ENCODE results near the gene SOD3.

The SOD3 gene, protein sequence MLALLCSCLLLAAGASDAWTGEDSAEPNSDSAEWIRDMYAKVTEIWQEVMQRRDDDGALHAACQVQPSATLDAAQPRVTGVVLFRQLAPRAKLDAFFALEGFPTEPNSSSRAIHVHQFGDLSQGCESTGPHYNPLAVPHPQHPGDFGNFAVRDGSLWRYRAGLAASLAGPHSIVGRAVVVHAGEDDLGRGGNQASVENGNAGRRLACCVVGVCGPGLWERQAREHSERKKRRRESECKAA

DNA sequence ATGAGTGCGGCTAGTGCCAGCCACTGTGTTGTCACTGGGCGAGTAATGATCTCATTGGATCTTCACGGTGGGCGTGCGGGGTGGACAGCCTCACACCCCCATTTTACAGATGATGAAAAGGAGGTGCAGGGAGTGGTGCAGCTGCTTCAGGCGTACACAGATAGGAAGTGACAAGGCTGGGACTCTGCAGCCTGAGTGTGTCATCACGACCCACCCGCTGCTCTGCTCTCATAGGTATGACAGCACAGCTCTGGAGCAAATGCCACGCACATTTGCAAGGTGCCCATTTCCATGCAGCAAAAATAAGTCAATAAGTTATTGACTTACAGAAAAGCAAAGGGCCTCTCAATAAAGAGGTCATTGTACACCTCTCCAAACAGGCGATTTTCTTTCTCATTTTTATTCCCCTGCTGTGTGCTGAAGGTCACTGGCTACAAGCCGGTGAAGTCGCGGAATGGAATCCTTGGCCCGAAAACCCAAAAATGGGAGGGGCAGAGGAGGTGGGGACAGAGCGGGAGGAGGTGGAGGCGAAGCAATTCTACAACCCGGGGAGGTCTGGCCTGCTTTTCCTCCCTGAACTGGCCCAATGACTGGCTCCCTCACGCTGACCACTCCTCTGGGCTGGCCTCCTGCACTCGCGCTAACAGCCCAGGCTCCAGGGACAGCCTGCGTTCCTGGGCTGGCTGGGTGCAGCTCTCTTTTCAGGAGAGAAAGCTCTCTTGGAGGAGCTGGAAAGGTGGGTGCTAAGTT, at the start of gene SOD3:
SOD3 (plus strand) TSS at position 658 of the 750 bp plus-strand sequence. CDS start 3,949 bp downstream, outside the sequence.
- Mint-ChIP-seq H3K9me3 (ENCODE audit: low read depth) (no peaks in the 10 kb centered on the region), H3K4me3 (no peak within 1 kb of the TSS), H3K36me3 (no peaks in the 10 kb centered on the region), H3K27ac (no peak within 1 kb of the TSS), H3K27me3 (peaks cover 22% of the 10 kb centered on the region), H3K4me1 (ENCODE audit: low read depth) (no peaks in the 10 kb centered on the region)

DNA sequence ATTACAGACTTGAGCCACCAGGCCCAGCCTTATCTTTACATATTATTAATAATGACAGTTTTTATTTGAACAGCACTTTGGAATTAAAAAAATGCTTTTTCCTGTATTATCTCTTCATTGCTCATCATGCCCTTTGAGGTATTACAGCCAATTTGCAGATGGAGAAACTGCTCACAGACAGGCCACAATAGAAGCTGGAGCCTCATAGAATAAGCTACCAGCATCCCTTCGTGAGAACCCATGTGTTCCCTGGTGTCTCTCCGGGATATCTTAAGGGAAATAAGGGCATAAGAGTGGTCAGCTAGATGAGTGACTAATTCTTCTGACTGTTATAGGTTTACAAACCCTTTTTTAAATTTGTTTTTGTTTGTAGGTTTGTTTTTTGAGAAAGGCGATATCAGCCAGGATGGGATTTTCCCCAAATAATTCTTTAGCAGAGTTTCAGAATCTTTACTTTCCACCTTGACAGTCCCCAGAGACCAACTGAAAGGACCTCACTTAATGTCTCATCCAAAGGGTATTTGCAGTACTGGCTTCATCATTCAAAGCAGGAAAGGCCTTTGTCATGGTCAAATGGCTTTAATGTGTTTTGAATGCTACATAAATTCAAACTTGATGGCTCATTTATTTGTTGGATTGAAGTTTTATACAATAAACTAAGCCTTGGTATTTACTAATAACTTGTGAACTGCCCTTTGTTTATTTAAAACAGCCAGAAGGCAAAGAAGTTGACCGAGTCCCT, 48.0 kb upstream of the SOD3 start:
- no peak overlapping the region for H3K27ac Mint-ChIP-seq
- no peak overlapping the region for H3K4me3 Mint-ChIP-seq
- H3K9me3 Mint-ChIP-seq (ENCODE audit: low read depth): no peaks in the 10 kb centered on the region
- no peaks in the 10 kb centered on the region for H3K4me1 Mint-ChIP-seq (ENCODE audit: low read depth)
- peaks cover 7% of the 10 kb centered on the region for H3K27me3 Mint-ChIP-seq
- H3K36me3 Mint-ChIP-seq: no peaks in the 10 kb centered on the region

DNA sequence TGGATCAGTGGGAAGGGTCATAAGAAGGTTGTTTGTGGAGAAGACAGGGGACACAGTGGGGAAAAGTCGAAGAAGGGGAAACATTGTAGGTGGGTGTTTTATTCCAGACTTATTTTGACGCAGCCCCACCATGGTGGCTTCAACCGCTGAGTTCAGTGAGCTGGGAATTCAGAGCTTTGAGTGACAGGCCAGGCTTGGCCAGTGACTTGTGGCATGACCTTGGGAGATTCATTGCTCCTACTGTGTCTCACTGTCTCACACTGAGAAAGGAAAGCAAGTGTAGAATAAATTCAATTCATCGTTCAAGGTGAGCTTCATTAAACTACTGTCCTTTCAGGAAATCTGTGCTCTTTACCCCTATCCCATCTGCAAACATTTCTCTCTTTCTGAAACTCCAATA, 47.4 kb upstream of the SOD3 start:
- H3K4me3 Mint-ChIP-seq: no peak overlapping the region
- no peaks in the 10 kb centered on the region for H3K9me3 Mint-ChIP-seq (ENCODE audit: low read depth)
- peaks cover 6% of the 10 kb centered on the region for H3K27me3 Mint-ChIP-seq
- H3K4me1 Mint-ChIP-seq (ENCODE audit: low read depth): no peaks in the 10 kb centered on the region
- H3K36me3 Mint-ChIP-seq: no peaks in the 10 kb centered on the region
- H3K27ac Mint-ChIP-seq: no peak overlapping the region

DNA sequence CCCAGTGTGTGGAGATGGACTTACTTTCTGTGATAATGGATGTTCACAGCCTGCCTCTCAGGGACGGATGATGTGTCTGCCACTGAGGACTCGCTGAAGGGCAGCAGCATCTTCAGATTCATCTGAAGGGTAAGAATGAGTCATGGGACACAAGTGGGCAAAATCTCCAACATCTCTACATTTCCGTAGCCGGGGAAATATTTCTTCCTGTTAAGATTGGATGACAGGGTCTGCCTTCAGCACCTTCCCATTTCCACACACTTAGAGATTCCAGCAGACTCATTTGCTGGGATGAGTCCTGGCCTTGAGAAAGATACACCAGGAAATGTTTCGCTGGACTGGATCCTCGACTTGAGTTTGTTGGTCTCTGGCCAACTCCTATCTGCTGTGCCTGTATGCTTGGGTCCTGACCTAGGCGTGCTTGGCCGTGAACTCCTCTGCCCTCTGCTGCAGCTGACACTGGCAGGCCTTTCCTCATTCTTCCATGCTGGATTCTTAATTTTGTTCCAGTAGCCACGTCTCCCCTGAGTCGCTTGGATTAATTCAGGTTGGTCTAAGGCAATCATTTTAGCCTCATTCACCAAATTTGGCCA, 46.5 kb upstream of the SOD3 start:
- H3K4me3 Mint-ChIP-seq: no peak overlapping the region
- no peak overlapping the region for H3K27ac Mint-ChIP-seq
- no peaks in the 10 kb centered on the region for H3K4me1 Mint-ChIP-seq (ENCODE audit: low read depth)
- H3K36me3 Mint-ChIP-seq: no peaks in the 10 kb centered on the region
- H3K9me3 Mint-ChIP-seq (ENCODE audit: low read depth): no peaks in the 10 kb centered on the region
- peaks cover 6% of the 10 kb centered on the region for H3K27me3 Mint-ChIP-seq

DNA sequence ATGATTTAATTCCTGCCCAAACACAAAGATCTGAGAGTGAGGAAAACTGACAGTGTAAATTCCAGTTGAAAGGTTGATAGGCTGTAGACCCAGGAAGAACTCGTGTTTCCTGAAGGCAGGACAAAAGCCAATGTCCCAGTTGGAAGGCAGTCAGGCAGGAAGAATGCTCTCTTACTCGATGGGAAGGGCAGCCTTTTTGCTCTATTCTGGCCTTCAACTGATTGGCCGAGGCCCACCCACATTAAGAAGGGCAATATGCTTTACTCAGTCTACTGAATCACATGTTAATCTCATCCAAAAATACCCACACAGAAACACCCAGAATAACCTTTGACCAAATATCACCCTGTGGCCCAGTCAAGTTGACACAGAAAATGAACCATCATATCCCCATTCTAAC, 45.3 kb upstream of the SOD3 start:
- peaks cover 6% of the 10 kb centered on the region for H3K27me3 Mint-ChIP-seq
- H3K4me1 Mint-ChIP-seq (ENCODE audit: low read depth): no peaks in the 10 kb centered on the region
- no peaks in the 10 kb centered on the region for H3K36me3 Mint-ChIP-seq
- no peak overlapping the region for H3K4me3 Mint-ChIP-seq
- H3K27ac Mint-ChIP-seq: no peak overlapping the region
- H3K9me3 Mint-ChIP-seq (ENCODE audit: low read depth): no peaks in the 10 kb centered on the region

DNA sequence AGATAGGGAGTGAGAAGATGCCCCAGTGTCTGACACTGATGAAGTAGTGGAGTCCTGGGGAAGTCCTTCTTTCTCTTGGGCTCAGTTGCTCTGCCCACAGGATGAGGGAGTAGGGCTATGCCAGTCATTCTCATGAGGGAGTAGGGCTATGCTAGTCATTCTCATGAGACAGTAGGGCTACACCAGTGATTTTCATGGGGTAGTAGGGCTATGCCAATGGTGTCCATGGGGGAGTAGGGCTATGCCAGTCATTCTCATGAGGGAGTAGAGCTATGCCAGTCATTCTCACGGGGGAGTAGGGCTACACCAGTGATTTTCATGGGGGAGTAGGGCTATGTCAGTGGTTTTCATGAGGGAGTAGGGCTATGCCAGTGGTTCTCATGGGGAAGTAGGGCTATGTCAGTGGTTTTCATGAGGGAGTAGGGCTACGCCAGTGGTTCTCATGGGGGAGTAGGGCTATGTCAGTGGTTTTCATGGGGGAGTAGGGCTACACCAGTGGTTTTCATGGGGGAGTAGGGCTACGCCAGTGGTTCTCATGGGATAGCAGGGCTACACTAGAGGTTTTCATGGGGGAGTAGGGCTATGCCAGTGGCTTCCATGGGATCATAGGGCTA, 43.3 kb upstream of the SOD3 start:
- H3K27ac Mint-ChIP-seq: no peak overlapping the region
- H3K27me3 Mint-ChIP-seq: peaks cover 6% of the 10 kb centered on the region
- H3K36me3 Mint-ChIP-seq: peaks cover 2% of the 10 kb centered on the region
- H3K9me3 Mint-ChIP-seq (ENCODE audit: low read depth): peaks cover 12% of the 10 kb centered on the region
- H3K4me1 Mint-ChIP-seq (ENCODE audit: low read depth): no peaks in the 10 kb centered on the region
- no peak overlapping the region for H3K4me3 Mint-ChIP-seq

DNA sequence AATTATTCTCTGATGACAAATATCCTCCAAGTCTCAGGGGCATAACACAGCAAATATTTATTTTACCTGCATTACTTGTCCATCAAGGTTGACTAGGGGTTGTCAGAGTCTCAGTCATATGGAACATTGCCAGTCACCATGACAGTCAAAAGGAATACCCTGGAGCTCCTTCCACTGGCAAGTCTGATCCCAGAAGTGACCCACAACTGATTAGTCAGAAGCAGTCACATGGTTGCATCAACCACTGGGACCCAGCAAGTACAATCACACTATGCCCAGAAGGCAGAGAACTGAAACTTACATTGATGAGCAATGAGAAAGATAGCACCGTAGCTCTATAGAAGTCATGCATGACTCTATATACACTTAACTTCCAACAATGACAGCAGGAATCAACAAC, 41.9 kb upstream of the SOD3 start:
- no peak overlapping the region for H3K4me3 Mint-ChIP-seq
- H3K9me3 Mint-ChIP-seq (ENCODE audit: low read depth): peaks cover 13% of the 10 kb centered on the region
- H3K27ac Mint-ChIP-seq: no peak overlapping the region
- H3K27me3 Mint-ChIP-seq: peaks cover 6% of the 10 kb centered on the region
- H3K36me3 Mint-ChIP-seq: peaks cover 2% of the 10 kb centered on the region
- no peaks in the 10 kb centered on the region for H3K4me1 Mint-ChIP-seq (ENCODE audit: low read depth)

DNA sequence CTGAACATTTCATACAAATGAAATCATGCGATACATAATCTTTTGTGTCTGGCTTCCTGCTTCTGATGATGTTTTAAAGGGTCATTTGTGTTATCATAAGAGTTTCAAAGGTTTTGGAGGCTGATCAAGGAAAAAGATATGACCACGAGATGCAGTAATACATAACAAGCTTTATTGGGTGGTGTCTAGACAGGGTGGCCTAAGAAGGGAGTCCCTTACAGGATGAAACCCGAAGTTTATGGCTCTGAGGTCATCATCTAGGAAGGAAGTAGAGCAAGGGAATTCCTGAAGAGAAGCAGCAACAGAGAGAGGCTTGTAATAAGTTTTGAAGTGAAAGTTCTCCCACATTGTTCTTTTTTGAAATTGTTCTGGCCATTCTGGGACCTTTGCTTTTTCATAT, 40.8 kb upstream of the SOD3 start:
- no peaks in the 10 kb centered on the region for H3K4me1 Mint-ChIP-seq (ENCODE audit: low read depth)
- H3K36me3 Mint-ChIP-seq: peaks cover 2% of the 10 kb centered on the region
- peaks cover 6% of the 10 kb centered on the region for H3K27me3 Mint-ChIP-seq
- H3K9me3 Mint-ChIP-seq (ENCODE audit: low read depth): peaks cover 13% of the 10 kb centered on the region
- no peak overlapping the region for H3K4me3 Mint-ChIP-seq
- no peak overlapping the region for H3K27ac Mint-ChIP-seq

DNA sequence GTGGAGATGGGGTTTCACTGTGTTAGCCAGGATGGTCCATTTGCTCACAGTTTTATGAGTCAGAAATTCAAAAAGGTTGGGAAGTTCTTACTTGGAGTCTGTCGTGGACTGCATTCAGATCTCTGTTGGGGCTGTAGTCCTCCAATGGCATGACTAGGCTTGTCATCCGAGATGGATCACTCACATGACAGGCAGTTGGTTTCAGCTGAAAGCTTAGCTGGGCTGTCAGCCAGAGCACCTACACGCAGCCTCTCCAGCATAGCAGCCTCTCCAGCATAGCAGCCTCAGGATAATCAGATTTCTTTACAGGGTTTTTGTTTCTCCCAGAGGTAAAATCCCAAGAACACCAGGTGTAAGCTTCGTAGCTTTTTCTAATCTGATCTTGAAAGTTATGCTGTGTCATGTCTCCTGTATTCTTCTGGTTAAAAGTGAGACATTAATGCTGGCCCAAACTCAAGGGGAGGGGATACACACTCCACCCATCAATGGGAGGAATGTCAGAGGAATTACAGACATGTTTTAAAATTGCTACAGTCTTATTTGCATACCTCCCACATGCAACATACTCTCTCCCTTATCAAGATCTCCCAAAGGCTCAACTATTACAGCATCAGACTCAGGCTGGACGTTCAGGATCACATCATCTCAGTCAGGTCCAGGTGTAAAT, 31.6 kb upstream of the SOD3 start:
- Mint-ChIP-seq H3K4me3 (no peak overlapping the region), H3K27ac (no peak overlapping the region), H3K9me3 (ENCODE audit: low read depth) (no peaks in the 10 kb centered on the region), H3K4me1 (ENCODE audit: low read depth) (no peaks in the 10 kb centered on the region), H3K36me3 (no peaks in the 10 kb centered on the region), H3K27me3 (no peaks in the 10 kb centered on the region)

DNA sequence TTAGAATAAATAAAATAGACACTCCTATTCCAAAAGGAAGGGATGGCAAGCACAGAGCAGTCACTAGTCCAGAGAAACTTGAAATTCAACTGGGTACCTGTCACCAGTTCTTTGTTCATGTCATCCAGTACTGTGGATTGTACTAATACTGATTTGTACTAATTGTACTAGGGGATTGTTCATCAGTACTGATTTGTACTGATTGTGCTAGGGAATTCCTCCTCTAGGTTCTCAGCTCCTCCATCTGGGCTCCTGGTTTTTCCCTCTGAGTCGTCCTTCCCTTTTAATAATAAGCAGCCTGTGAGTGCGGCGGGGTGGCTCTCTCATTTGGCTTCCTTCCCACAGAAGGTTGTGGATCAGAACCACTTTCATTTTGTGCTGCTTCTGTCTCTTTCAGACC, 31.0 kb upstream of the SOD3 start:
- Mint-ChIP-seq H3K4me1 (ENCODE audit: low read depth) (no peaks in the 10 kb centered on the region), H3K4me3 (no peak overlapping the region)

DNA sequence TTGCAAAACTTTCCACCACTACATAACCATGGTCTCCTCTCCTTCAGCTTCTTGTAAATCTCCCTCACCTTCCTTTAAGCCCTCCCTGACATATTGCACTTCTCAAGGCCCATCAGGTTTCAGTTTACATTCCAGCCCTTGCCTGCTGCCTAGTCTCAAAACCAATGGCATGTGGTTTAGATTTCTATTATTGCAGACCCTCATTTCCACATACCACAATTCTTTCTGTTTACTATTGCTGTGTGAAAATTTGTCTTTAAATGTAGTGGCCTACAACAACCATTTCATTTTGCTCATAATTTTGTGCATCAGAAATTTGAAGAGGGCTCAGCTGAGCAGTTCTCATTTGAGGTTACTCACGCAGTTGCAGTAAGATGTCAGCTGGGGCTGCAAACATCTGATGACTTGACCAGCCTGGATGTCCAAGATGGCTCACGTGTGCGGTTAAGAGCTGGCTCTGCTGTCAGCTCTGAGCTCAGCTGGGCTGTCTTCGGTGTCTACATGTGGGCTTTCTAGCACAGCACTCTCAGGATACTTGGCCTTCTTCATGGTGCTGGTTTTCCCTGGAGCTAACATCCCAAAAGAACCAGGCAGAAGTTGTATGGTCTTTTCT, 29.9 kb upstream of the SOD3 start:
- Mint-ChIP-seq H3K27me3 (no peaks in the 10 kb centered on the region), H3K4me3 (no peak overlapping the region)

More for the DNA sequence above, 31.0 kb upstream of the SOD3 start:
- Mint-ChIP-seq H3K27ac (no peak overlapping the region), H3K36me3 (no peaks in the 10 kb centered on the region), H3K9me3 (ENCODE audit: low read depth) (no peaks in the 10 kb centered on the region), H3K27me3 (no peaks in the 10 kb centered on the region)

DNA sequence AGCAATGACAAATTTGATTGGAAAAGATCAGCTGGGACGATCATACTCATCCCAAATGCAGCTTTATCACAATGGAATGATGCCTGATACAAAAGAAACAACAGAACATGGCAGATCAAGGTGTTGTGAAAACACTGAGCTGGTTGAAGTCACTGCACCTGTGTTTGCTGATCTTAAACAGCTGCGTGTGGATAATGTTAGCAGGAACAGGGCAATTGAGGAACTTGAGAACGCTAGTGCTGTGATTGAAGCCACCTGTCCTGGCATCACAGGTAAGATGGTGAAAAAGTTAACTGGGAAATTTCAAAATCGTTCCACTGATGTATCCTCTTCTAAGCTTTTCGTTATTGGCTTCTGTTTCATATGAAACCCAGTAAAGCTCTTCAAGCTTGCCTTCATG, 27.4 kb upstream of the SOD3 start:
- H3K27me3 Mint-ChIP-seq: peaks cover 2% of the 10 kb centered on the region
- no peak overlapping the region for H3K27ac Mint-ChIP-seq
- H3K4me1 Mint-ChIP-seq (ENCODE audit: low read depth): no peaks in the 10 kb centered on the region

More for the DNA sequence above, 29.9 kb upstream of the SOD3 start:
- H3K36me3 Mint-ChIP-seq: no peaks in the 10 kb centered on the region
- no peaks in the 10 kb centered on the region for H3K4me1 Mint-ChIP-seq (ENCODE audit: low read depth)
- H3K9me3 Mint-ChIP-seq (ENCODE audit: low read depth): no peaks in the 10 kb centered on the region
- H3K27ac Mint-ChIP-seq: no peak overlapping the region

DNA sequence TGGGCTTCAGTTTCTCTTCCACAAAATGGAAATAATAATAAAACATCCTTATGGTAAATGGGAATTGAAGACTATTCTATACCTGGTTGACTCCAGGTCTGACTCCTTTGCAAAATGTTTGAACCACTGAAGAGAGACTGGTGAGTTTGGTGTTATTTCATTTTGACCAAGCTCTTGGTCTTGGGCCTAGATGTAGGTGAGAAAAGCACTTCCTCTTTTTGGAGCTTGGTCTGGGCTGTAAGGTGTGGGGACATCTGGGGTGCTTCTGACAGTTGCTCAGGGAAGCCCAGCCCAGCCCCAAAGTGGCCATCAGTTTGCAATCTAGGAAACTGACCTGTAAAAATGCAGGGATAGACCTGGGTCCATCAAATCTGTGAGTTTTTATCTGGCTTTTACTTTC, 26.8 kb upstream of the SOD3 start:
- Mint-ChIP-seq H3K27ac (no peak overlapping the region), H3K36me3 (no peaks in the 10 kb centered on the region), H3K4me1 (ENCODE audit: low read depth) (no peaks in the 10 kb centered on the region), H3K27me3 (peaks cover 2% of the 10 kb centered on the region), H3K9me3 (ENCODE audit: low read depth) (no peaks in the 10 kb centered on the region), H3K4me3 (no peak overlapping the region)

More for the DNA sequence above, 27.4 kb upstream of the SOD3 start:
- H3K4me3 Mint-ChIP-seq: no peak overlapping the region
- H3K9me3 Mint-ChIP-seq (ENCODE audit: low read depth): no peaks in the 10 kb centered on the region
- no peaks in the 10 kb centered on the region for H3K36me3 Mint-ChIP-seq

DNA sequence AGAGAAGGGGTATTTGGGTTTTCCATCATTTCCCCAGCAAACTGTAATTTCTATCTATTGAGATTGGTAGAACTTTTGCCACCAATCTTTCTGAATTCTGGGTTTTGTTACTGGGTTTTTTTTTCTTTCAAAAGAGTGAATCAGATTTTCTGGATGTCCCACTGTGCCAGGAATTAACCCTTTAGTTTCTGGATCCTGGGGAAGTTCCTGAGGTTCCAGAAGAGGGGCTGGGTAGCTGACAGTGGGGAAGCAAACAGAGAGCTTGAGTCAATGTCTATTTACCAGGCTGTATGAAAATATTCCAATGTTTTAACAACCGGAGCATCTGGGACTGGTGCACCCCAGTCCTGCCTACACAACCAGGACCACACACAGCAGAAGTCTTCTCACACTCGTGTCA, 25.8 kb upstream of the SOD3 start:
- H3K27ac Mint-ChIP-seq: no peak overlapping the region

More for the DNA sequence above, 25.8 kb upstream of the SOD3 start:
- no peaks in the 10 kb centered on the region for H3K9me3 Mint-ChIP-seq (ENCODE audit: low read depth)
- no peaks in the 10 kb centered on the region for H3K36me3 Mint-ChIP-seq
- H3K27me3 Mint-ChIP-seq: peaks cover 2% of the 10 kb centered on the region
- no peaks in the 10 kb centered on the region for H3K4me1 Mint-ChIP-seq (ENCODE audit: low read depth)
- no peak overlapping the region for H3K4me3 Mint-ChIP-seq

Measured in activated naive CD8-positive, alpha-beta T cell (primary cell).